Body of pancreas (tissue), 4 donors: ENCODE results near the gene PXYLP1.

Experiments used
- CTCF ChIP-seq, 7 experiments: fragments of 450-650 bp in 4 of 7; fragments of 200-600 bp in 3 of 7; sonication (generic) in 3 of 7; IDR thresholded peaks; one replicate each; pipeline ENCODE4 v1.5.1; 2016 to 2019; ENCODE audit warnings: antibody characterized with exemption in 7 of 7
- POLR2A ChIP-seq, 3 donors: fragments of 450-650 bp; IDR thresholded peaks; one replicate each; pipeline ENCODE4 v1.6.1; 2016; ENCODE audit warnings: antibody characterized with exemption in 3 of 3, mild to moderate bottlenecking in 2 of 3

- TF ChIP-seq CTCF (IDR thresholded peaks at IDR 0.05) (no peak), POLR2A (IDR thresholded peaks at IDR 0.05) (no peak)
Observed at GRCh38 chr3:141320399-141321108, 88.9 kb downstream of the PXYLP1 start.
